Activated naive CD4-positive, alpha-beta T cell treated with anti-CD3 and anti-CD28 coated beads, Interleukin-2, amount 10 ng/mL, durations not matched to agents 7 days and 5 days (primary cell): ENCODE measurements around the gene PSORS1C2.
"Not testable (repeated sequence)": the region's sequence is repeated elsewhere in the genome, so short reads cannot be mapped to it uniquely, and the experiment has no call there.

Experiments
- CTCF ChIA-PET: fragments of 350-600 bp; sonication (Branson Sonifier 250); formaldehyde crosslinking; loops from one replicate; lab custom pipeline; 2021; ENCODE audit warnings: antibody characterized with exemption; lab: Charles Lee
- DNase-seq: peaks from one replicate; pipeline ENCODE4 v3.0.0-alpha.2; 2020
- H3K27ac Mint-ChIP-seq: one replicate; pipeline ENCODE4 v1.8.0; 2021; ENCODE audit warnings: mild to moderate bottlenecking, moderate library complexity, mixed read lengths
- H3K27me3 Mint-ChIP-seq: one replicate; pipeline ENCODE4 v1.8.0; 2021; ENCODE audit warnings: mild to moderate bottlenecking, mixed read lengths
- H3K36me3 Mint-ChIP-seq: one replicate; pipeline ENCODE4 v1.8.0; 2021; ENCODE audit warnings: mixed read lengths
- H3K4me1 Mint-ChIP-seq: one replicate; pipeline ENCODE4 v1.8.0; 2021; ENCODE audit warnings: mixed read lengths
- H3K4me3 Mint-ChIP-seq: one replicate; pipeline ENCODE4 v1.8.0; 2021; ENCODE audit warnings: mild to moderate bottlenecking, moderate library complexity, mixed read lengths
- H3K9me3 Mint-ChIP-seq: one replicate; pipeline ENCODE4 v1.8.0; 2021; ENCODE audit warnings: mixed read lengths

Gene PSORS1C2

GRCh38 chr6:31138982-31139381 lies at the start of gene PSORS1C2:
TSS of gene PSORS1C2 (minus strand) at chr6:31139066. CDS start at chr6:31139026, 40 bp downstream.
- H3K27ac Mint-ChIP-seq, result no peak within 1 kb of the TSS
- H3K4me1 Mint-ChIP-seq, result peaks cover 4% of the 10 kb centered on the region
- peaks cover 10% of the 10 kb centered on the region for H3K27me3 Mint-ChIP-seq
- CTCF ChIA-PET, result interaction anchor here (0.7 to 5.0 kb wide), 6 partner anchors 11 to 228 kb away, joined by 3 to 46 read pairs (median 8); no protein-coding TSS in a partner anchor
- no peak within 1 kb of the TSS for H3K4me3 Mint-ChIP-seq
- no peaks in the 10 kb centered on the region for H3K9me3 Mint-ChIP-seq
- H3K36me3 Mint-ChIP-seq, result peaks cover 6% of the 10 kb centered on the region
- DNase-seq, result no peak

DNA sequence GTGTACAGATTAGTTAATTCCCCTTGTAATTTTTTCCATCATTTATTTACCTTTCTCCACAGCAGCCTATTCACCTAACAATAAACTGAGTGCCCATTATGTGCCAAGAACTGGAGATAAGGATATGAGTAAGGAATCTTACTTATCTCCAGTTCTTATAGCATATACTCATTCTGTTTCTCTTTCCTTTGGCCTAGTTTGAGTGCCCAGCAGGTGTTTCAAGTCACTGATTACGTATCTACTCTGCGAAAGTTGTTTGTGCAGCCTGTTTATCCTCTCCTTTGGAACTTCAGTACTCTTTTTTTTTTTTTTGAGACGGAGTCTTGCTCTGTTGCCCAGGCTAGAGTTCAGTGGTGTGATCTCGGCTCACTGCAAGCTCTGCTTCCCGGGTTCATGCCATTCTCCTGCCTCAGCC lies 48.9 kb upstream of the PSORS1C2 start:
- Mint-ChIP-seq H3K27me3 (no peaks in the 10 kb centered on the region), H3K4me1 (peaks cover 16% of the 10 kb centered on the region), H3K27ac (no peak overlapping the region), H3K36me3 (no peaks in the 10 kb centered on the region), H3K4me3 (no peak overlapping the region), H3K9me3 (no peaks in the 10 kb centered on the region)
- no peak for DNase-seq
- CTCF ChIA-PET, result interaction anchor here (1.0 kb wide), 1 partner anchor 29 kb away, joined by 3 read pairs; the partner anchor contains the start of gene TCF19

- Mint-ChIP-seq H3K9me3 (no peaks in the 10 kb centered on the region), H3K4me1 (peaks cover 14% of the 10 kb centered on the region), H3K27me3 (no peaks in the 10 kb centered on the region), H3K36me3 (no peaks in the 10 kb centered on the region), H3K27ac (no peak overlapping the region), H3K4me3 (no peak overlapping the region)
- DNase-seq, result no peak
- CTCF ChIA-PET, result no interaction called here
These were observed 47.3 kb upstream of the PSORS1C2 start for GRCh38 chr6:31186052-31186734.

- H3K9me3 Mint-ChIP-seq, H3K27ac Mint-ChIP-seq, DNase-seq, CTCF ChIA-PET, H3K27me3 Mint-ChIP-seq, H3K36me3 Mint-ChIP-seq, H3K4me3 Mint-ChIP-seq: not testable (repeated sequence)
- H3K4me1 Mint-ChIP-seq, result peaks cover 15% of the 10 kb centered on the region
These were observed 46.8 kb upstream of the PSORS1C2 start for GRCh38 chr6:31185695-31186051.

- not testable (repeated sequence) for H3K27ac Mint-ChIP-seq, H3K36me3 Mint-ChIP-seq, H3K9me3 Mint-ChIP-seq, H3K4me3 Mint-ChIP-seq, H3K27me3 Mint-ChIP-seq, DNase-seq
- peaks cover 23% of the 10 kb centered on the region for H3K4me1 Mint-ChIP-seq
- CTCF ChIA-PET, result interaction anchor here (1.2 to 1.6 kb wide), 2 partner anchors 9 to 13 kb away, joined by 3 to 4 read pairs; no protein-coding TSS in a partner anchor
These were observed 45.0 kb upstream of the PSORS1C2 start for GRCh38 chr6:31183859-31184258.

- H3K4me1 Mint-ChIP-seq, result peaks cover 27% of the 10 kb centered on the region
- H3K27me3 Mint-ChIP-seq, H3K27ac Mint-ChIP-seq, H3K4me3 Mint-ChIP-seq, DNase-seq, H3K36me3 Mint-ChIP-seq, H3K9me3 Mint-ChIP-seq: not testable (repeated sequence)
- CTCF ChIA-PET, result interaction anchor here (0.6 to 1.6 kb wide), 4 partner anchors 10 to 59 kb away, joined by 3 to 4 read pairs (median 3); no protein-coding TSS in a partner anchor
These were observed 44.4 kb upstream of the PSORS1C2 start for GRCh38 chr6:31183287-31183686.

GRCh38 chr6:31180500-31180899 lies 41.6 kb upstream of the PSORS1C2 start:
- peak; percentile 84 for DNase-seq
- no peaks in the 10 kb centered on the region for H3K36me3 Mint-ChIP-seq
- peaks cover 19% of the 10 kb centered on the region for H3K4me1 Mint-ChIP-seq
- CTCF ChIA-PET, result interaction anchor here (1.1 to 1.4 kb wide), 2 partner anchors 186 kb away, joined by 3 read pairs; no protein-coding TSS in a partner anchor
- H3K27me3 Mint-ChIP-seq, result no peaks in the 10 kb centered on the region
- peak overlapping the region; percentile 83 for H3K27ac Mint-ChIP-seq
- H3K9me3 Mint-ChIP-seq, result no peaks in the 10 kb centered on the region
- H3K4me3 Mint-ChIP-seq, result peak overlapping the region; percentile 81

DNA sequence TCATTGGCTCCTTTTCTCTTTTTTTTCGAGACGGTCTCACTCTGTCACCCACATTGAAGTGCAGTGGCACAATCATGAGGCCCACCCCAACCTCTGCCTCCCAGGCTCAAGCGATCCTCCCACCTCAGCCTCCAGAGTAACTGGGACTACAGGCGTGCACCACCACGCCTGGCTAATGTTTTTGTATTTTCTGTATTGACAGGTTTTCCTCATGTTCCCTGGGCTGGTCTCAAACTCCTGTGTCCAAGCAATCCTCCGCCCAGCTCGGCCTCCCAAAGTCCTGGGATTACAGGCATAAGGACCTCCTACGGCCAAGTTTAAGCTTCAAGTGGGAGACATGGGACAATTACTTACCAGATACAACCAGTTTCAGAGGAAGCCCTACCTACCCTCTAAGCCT lies 41.0 kb upstream of the PSORS1C2 start:
- Mint-ChIP-seq H3K27ac (peak overlapping the region; percentile 52), H3K9me3 (no peaks in the 10 kb centered on the region), H3K4me3 (peak overlapping the region; percentile 81), H3K27me3 (no peaks in the 10 kb centered on the region), H3K4me1 (peaks cover 17% of the 10 kb centered on the region), H3K36me3 (no peaks in the 10 kb centered on the region)
- no peak for DNase-seq
- CTCF ChIA-PET, result interaction anchor here (1.1 kb wide), 1 partner anchor 187 kb away, joined by 3 read pairs; no protein-coding TSS in a partner anchor

GRCh38 chr6:31179042-31179386 lies 40.1 kb upstream of the PSORS1C2 start:
- Mint-ChIP-seq H3K27ac (no peak overlapping the region), H3K27me3 (no peaks in the 10 kb centered on the region), H3K4me3 (no peak overlapping the region), H3K36me3 (no peaks in the 10 kb centered on the region), H3K4me1 (peaks cover 17% of the 10 kb centered on the region), H3K9me3 (no peaks in the 10 kb centered on the region)
- DNase-seq, result no peak
- CTCF ChIA-PET, result no interaction called here

- H3K27me3 Mint-ChIP-seq, result no peaks in the 10 kb centered on the region
- CTCF ChIA-PET, result no interaction called here
- no peak overlapping the region for H3K4me3 Mint-ChIP-seq
- DNase-seq, result no peak
- no peaks in the 10 kb centered on the region for H3K36me3 Mint-ChIP-seq
- H3K9me3 Mint-ChIP-seq, result no peaks in the 10 kb centered on the region
- no peak overlapping the region for H3K27ac Mint-ChIP-seq
- H3K4me1 Mint-ChIP-seq, result peaks cover 17% of the 10 kb centered on the region
These were observed 39.5 kb upstream of the PSORS1C2 start for GRCh38 chr6:31178143-31179041.

GRCh38 chr6:31175971-31176370 lies 37.1 kb upstream of the PSORS1C2 start:
- H3K4me3 Mint-ChIP-seq, result no peak overlapping the region
- H3K4me1 Mint-ChIP-seq, result peaks cover 17% of the 10 kb centered on the region
- H3K27me3 Mint-ChIP-seq, result no peaks in the 10 kb centered on the region
- CTCF ChIA-PET, result interaction anchor here (0.7 to 1.1 kb wide), 2 partner anchors 16 to 49 kb away, joined by 3 read pairs; no protein-coding TSS in a partner anchor
- no peak for DNase-seq
- no peaks in the 10 kb centered on the region for H3K9me3 Mint-ChIP-seq
- no peak overlapping the region for H3K27ac Mint-ChIP-seq
- H3K36me3 Mint-ChIP-seq, result no peaks in the 10 kb centered on the region

DNA sequence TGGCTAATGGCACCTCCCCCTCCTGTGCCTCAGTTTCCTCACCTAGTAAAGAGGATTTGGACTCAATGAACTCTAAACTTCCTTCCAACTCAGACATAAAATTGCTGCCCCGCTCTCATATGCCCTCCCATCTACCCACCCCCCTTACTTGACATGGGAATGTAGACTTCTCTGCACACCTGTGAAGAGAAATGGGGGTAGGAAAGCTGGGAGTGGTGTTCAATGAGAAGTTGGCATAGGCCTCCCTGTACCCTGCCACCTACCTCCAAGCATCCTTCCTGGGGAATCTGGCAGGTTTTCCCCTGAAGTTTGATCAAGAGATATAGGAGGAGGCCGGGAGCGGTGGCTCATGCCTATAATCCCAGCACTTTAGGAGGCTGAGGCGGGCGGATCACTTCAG lies 35.5 kb upstream of the PSORS1C2 start:
- H3K4me3 Mint-ChIP-seq, result no peak overlapping the region
- no peak for DNase-seq
- H3K4me1 Mint-ChIP-seq, result peaks cover 12% of the 10 kb centered on the region
- no peaks in the 10 kb centered on the region for H3K27me3 Mint-ChIP-seq
- H3K36me3 Mint-ChIP-seq, result no peaks in the 10 kb centered on the region
- no peaks in the 10 kb centered on the region for H3K9me3 Mint-ChIP-seq
- CTCF ChIA-PET, result interaction anchor here (1.2 kb wide), 1 partner anchor 192 kb away, joined by 4 read pairs; no protein-coding TSS in a partner anchor
- H3K27ac Mint-ChIP-seq, result no peak overlapping the region

DNA sequence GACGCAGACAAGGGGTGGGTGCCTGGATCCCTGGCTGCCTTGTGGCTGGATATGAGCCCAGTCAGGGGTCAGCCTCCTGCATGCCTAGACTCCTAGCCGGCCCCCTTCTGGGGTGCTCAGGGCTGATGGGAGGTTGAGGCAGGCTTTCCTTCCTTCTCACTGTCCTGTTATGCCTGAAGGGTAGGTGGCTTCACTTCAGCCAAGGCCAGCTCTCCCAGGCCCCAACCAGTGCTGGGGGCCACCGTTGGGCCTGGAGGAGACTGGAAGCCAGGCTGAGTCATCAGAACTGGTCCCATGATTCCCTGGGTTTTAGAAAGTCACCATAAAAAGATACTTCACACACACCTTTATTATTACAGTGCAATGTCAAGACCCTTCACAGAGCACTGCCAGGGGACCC lies 34.5 kb upstream of the PSORS1C2 start:
- no peak overlapping the region for H3K4me3 Mint-ChIP-seq
- no peaks in the 10 kb centered on the region for H3K27me3 Mint-ChIP-seq
- no peaks in the 10 kb centered on the region for H3K36me3 Mint-ChIP-seq
- DNase-seq, result no peak
- no peaks in the 10 kb centered on the region for H3K9me3 Mint-ChIP-seq
- CTCF ChIA-PET, result no interaction called here
- H3K4me1 Mint-ChIP-seq, result peaks cover 4% of the 10 kb centered on the region
- no peak overlapping the region for H3K27ac Mint-ChIP-seq

GRCh38 chr6:31172973-31173384 lies 34.1 kb upstream of the PSORS1C2 start:
- CTCF ChIA-PET, result no interaction called here
- Mint-ChIP-seq H3K4me3 (no peak overlapping the region), H3K4me1 (peaks cover 4% of the 10 kb centered on the region), H3K27me3 (no peaks in the 10 kb centered on the region), H3K9me3 (no peaks in the 10 kb centered on the region), H3K36me3 (no peaks in the 10 kb centered on the region), H3K27ac (no peak overlapping the region)
- no peak for DNase-seq
